HG03139 (cell line): Measurements from ENCODE around the gene KIFC1.
"Not testable (repeated sequence)": the region's sequence is repeated elsewhere in the genome, so short reads cannot be mapped to it uniquely, and the experiment has no call there.

Source experiments
- ATAC-seq: cut with Tn5 transposase; IDR thresholded peaks from one replicate; pipeline ENCODE4 v1.9.1; 2021; ENCODE audit not compliant: unreplicated experiment

Gene KIFC1

DNA sequence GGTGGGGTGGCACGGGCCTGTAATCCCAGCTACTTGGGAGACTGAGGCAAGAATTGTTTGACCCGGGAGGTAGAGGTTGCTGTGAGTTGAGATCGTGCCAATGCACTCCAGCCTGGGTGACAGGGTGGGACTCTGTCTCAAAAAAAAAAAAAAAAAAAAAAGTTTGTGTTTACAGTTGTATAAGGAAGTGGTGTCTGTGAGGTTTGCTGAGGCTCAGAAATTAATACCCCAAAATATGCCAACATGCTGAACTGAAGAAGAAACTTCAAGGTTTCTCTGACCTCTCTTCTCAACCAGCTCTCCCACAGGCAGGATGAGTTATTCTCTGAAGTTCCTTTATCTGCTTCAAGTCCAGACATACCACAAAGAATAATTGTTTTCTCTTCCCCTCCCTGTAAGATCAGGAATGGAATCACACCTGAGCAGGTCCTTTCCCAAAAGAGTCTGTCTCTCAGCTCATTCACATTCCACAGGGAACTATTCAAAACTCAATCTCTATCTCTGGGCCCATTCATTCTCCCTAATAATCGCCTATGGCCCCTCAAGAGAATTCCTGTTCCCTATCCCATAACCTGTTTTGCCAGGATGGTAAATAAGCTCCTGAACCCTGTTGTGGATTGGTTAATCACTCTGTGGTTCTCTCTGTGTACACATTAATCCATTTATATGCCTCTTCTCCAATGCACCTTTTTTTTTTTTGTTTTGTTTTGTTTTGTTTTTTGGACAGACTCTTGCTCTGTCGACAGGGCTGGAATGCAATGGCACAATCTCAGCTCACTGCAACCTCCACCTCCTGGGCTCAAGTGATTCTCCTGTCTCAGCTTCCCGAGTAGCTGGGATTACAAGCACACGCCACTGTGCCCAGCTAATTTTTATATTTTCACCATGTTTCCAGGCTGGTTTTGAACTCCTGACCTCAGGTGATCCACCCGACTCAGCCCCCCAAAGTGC lies 17.4 kb upstream of the KIFC1 start:
- no peak for ATAC-seq

DNA sequence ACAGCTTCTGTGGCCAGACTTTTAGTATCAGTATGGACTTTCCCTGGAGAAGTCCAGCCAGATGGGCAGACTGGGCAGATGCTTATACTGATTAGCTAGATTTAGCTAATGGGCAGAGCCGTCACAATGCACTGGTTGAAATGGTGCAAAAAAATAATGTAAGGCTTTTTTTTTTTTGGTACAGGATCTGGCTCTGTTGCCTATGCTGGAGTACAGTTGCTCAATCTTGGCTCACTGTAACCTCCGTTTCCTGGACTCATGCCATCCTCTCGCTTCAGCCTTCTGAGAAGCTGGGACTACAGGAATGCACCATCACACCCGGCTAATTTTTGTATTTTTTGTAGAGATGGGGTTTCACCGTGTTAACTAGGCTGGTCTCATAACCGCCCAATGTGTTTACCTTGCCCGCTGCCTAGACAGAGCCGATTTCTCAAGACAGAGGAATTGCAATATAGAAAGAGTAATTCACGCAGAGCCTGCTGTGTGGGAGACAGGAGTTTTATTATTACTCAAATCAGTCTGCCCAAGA lies 16.4 kb upstream of the KIFC1 start:
- ATAC-seq: no peak

DNA sequence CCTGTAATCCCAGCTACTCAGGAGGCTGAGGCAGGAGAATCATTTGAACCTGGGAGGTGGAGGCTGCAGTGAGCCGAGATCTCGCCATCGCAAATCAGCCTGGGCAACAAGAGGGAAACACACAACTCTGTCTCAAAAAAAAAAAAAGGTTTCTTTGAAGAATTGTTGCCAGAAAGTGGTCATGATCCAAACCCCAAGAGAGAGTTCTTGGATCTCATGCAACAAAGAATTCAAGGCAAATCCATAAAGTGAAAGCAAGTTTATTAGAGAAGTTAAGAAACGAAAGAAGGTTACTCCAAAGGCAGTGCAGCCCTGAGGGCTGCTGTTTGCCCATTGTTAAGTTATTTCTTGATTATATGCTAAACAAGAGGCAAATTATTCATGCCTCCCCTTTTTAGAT lies 14.5 kb upstream of the KIFC1 start:
- no peak for ATAC-seq

DNA sequence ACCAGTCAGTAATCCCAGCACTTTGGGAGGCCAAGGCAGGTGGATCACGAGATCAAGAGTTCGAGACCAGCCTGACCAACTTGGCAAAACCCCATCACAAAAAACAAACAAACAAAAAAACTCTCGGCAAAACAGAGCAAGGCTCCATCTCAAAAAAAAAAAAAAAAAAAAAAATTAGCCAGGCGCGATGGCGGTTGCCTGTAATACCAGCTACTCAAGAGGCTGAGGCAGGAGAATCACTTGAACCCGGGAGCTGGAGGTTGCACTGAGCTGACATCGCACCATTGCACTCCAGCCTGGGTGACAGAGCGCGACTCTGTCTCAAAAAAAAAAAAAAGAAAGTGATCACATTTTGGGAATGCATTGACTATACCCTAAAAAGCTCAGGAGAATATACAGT lies 12.4 kb upstream of the KIFC1 start:
- ATAC-seq: not testable (repeated sequence)

GRCh38 chr6:33380272-33380981 lies 11.2 kb upstream of the KIFC1 start:
- ATAC-seq: no peak

GRCh38 chr6:33383427-33384185 lies 8.0 kb upstream of the KIFC1 start:
- no peak for ATAC-seq

DNA sequence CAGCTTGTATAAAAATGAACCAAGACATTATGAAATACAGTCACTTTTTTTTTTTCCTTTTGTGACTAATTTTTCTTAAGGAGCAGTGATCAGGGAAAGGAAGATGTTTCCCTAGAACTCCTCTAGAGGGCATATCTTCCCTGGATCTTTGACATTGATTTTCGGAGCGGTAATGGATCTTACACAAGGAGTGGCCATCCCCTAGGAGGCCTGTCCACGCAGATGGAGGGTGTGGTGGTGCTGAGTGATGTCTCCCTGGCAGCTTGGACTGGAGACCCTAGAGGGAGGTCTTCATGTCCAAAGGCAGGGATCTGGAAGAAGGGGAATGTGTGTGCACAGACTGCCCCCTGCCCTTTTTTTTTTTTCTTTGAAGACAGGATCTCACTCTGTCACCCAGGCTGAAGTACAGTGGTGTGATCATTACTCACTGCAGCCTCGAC lies 7.0 kb upstream of the KIFC1 start:
- no peak for ATAC-seq

DNA sequence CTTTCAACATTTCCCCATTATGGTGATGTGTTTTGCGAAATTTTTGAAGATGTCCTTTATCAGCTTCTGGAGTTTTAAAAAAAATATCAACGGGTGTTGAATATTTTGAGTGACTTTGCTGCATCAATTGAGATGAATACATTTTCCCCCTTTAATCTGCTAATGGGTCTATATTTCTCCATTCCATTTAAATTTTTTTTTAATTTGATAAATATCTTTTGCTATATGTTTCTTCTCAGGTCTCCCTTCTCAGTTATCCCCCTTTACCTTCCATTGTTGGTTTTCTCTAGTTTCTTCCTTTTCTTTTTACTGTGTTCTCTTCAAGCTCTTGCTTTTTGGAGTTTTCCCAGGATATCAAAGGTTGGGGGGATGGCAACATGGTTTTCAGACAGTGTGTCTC lies 1.4 kb upstream of the KIFC1 start:
- ATAC-seq: no peak

DNA sequence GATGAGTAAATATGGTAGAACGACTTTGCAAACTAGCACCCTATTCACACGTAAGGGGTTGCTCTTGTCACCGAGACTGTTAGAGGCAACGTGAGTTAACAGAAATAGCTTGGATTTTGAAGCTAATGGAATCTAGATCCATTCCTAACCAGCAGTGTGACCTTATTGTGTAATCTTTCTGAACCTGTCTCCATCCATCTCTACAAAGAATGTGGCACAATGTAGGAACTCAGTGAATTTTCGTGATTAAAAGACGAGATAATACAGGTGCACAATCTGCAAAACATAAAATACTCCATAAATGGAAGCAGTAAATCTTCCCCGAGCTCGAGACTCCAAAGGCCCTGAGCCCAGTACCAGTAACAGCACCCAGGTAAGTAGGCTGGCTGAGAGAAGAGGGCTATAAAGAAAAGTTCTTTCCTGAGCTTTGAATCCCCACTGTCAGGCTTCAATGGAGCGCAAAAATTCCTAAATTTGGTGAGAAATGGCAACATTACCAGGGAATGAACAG lies 801 bp upstream of the KIFC1 start:
- no peak for ATAC-seq

- ATAC-seq: peak; percentile 20
Measured at GRCh38 chr6:33391922-33392594, 435 bp downstream of the KIFC1 start.

DNA sequence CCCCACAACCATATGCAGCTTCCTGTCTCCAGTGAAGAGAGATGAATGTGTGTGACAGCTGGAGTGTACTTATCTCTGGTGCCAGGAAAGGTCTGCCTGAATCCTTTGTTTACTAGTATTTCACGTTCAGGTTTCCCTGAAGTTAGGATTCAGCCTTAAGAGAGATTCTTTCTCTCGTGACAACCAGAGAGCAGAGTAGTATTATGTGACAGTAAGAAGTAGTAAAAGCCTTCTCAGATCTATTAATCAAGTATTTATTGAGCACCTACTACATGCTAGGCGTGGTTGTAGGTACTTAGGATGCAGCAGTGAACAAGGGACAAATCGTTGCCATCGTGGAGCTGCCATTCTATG lies 949 bp downstream of the KIFC1 start:
- no peak for ATAC-seq

- ATAC-seq: no peak
Measured at GRCh38 chr6:33392979-33393378, 1.4 kb downstream of the KIFC1 start.

GRCh38 chr6:33397541-33397940 lies 5.9 kb downstream of the KIFC1 start:
- ATAC-seq: no peak

DNA sequence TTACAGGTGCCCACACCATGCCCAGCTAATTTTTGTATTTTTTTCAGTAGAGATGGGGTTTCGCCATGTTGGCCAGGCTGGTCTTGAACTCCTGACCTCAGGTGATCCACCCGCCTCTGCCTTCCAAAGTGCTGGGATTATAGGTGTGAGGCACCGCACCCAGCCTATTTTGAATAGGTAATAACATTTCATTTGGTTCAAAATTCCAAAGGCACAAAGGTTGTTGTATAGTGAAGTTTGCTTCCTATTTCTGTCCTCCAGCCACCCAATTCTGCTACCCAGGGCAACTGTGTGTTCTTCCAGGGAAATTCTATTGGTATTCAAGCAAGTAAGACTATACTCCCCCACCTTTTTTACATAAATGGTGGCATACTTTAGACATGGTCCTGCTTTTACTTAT lies 7.0 kb downstream of the KIFC1 start:
- ATAC-seq: not testable (repeated sequence)

DNA sequence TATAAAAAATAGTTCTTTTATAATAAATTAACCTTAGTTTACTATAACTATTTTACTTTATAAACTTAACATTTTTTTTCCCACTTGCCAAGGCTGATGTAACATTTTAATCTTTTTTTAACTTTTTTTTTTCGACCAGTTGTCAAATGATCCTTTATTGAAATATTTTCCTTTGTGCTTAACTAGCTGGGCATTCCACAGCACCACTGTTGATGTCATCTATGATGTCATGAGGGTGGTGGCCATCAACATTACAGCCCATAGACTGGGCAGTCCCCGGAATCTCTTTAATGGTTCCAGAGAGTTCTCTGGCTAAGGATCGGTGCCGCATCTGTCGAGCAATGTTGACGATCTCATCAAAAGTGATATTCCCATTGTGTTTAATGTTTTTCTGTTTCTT lies 8.3 kb downstream of the KIFC1 start:
- ATAC-seq: not testable (repeated sequence)

DNA sequence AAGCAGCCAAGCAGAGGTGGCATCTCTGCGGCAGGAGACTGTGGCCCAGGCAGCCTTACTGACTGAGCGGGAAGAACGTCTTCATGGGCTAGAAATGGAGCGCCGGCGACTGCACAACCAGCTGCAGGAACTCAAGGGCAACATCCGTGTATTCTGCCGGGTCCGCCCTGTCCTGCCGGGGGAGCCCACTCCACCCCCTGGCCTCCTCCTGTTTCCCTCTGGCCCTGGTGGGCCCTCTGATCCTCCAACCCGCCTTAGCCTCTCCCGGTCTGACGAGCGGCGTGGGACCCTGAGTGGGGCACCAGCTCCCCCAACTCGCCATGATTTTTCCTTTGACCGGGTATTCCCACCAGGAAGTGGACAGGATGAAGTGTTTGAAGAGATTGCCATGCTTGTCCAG lies 13.3 kb downstream of the KIFC1 start:
- no peak for ATAC-seq

DNA sequence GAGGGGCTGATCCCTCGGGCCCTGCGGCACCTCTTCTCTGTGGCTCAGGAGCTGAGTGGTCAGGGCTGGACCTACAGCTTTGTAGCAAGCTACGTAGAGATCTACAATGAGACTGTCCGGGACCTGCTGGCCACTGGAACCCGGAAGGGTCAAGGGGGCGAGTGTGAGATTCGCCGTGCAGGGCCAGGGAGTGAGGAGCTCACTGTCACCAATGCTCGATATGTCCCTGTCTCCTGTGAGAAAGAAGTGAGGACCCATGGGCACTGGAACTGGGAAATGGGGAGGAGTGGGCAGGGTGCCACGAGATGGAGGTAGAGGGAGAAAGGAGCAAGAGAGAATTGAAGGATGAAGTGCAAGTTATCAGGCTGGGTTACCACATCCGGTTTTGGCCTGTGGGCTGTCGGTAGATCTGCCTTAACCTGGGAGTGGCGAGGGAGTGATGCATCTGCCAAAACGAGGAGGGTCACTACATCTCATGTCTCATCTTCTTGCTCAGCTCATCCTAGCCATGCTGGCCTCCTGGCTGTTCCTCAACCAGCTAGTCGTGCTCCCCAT lies 13.8 kb downstream of the KIFC1 start:
- no peak for ATAC-seq

DNA sequence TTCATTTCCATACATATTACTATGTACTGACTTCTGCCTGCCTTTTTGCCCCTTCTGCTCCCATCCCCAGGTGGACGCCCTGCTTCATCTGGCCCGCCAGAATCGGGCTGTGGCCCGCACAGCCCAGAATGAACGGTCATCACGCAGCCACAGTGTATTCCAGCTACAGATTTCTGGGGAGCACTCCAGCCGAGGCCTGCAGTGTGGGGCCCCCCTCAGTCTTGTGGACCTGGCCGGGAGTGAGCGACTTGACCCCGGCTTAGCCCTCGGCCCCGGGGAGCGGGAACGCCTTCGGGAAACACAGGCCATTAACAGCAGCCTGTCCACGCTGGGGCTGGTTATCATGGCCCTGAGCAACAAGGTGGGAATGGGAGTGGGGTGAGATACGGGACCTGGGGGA lies 14.5 kb downstream of the KIFC1 start:
- ATAC-seq: no peak

DNA sequence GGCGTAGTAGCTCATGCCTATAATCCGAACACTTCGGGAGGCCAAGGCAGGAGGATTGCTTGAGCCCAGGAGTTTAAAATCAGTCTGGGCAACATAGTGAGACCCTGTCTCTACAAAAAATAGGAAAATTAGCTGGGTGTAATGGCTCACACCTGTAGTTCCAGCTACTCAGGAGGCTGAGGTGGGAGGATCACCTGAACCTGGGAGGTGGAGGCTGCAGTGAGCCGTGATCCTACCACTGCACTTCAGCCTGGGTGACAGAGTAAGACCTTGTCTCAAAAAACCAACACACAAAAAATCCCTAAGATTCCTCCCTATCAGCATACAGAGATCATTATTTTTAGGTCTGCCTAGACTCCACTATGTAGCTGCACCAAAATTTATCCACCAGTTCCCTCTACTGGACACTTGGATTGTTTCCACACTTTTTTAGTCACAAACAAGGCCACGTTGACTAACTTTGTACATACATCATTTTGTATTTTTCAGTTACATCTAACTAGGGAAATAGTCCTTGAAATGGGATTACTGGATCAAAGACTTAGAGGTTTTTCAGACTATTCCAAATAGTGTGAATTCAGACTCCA lies 15.6 kb downstream of the KIFC1 start:
- no peak for ATAC-seq
